ENCODE results near the gene TSHZ1.

TSHZ1 gene

DNA sequence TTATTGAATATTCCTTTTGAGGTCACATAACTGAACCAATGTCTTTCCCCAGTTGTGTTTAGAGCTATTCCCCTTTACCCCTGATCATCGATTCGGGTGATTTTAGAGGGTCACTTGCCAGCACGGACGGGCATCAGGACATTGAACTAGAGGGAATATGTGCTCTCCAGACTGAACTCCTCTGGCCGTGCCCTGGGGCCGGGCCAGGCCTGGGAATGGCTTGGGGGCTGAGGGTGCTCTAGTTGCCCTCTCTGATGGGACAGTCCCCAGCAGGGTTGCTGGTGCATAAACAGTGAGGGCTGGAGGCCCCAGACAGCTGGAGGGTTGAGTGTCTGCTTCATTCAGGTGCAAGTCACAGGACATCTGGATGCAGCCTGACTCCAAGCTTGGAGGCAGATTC is 126.2 kb downstream of the TSHZ1 start:
- in situ Hi-C loops (cut with MboI; ENCODE audit: low sequenced_read_pairs, unreplicated experiment): no loop called here
- DNase-seq (ENCODE audit: low spot score): no peak
- no peak for TF ChIP-seq CTCF (IDR thresholded peaks at IDR 0.05; ENCODE audit: borderline replicate concordance, control extremely low read depth, extremely low read depth, insufficient read depth, missing control alignments)

- DNase-seq (ENCODE audit: low spot score): no peak
- in situ Hi-C loops (cut with MboI; ENCODE audit: low sequenced_read_pairs, unreplicated experiment): no loop called here
- TF ChIP-seq CTCF (IDR thresholded peaks at IDR 0.05; ENCODE audit: borderline replicate concordance, control extremely low read depth, extremely low read depth, insufficient read depth, missing control alignments): no peak
Observed at GRCh38 chr18:75337348-75337747, 126.8 kb downstream of the TSHZ1 start.

GRCh38 chr18:75338631-75339030 is 128.0 kb downstream of the TSHZ1 start:
- in situ Hi-C loops (cut with MboI; ENCODE audit: low sequenced_read_pairs, unreplicated experiment): no loop called here
- no peak for DNase-seq (ENCODE audit: low spot score)
- TF ChIP-seq CTCF (IDR thresholded peaks at IDR 0.05; ENCODE audit: borderline replicate concordance, control extremely low read depth, extremely low read depth, insufficient read depth, missing control alignments): no peak

Data from GM13976 (cell line).